ENCODE measurements around the gene TNS1. TPM values are rescaled to one million over a fixed set of nuclear protein-coding genes. Genes with fewer than 3 reads are reported as not detected.

TNS1 gene
- total and polyA plus RNA-seq, 2 donors (not counting 1 experiment from before 2014, with no cell fraction given): 0.10 to 0.86 TPM

GRCh38 chr2:217880287-217880889 lies 122.4 kb downstream of the TNS1 start:
- Histone ChIP-seq H3K9ac (ENCODE audit: low read length) (no peak overlapping the region), H4K20me1 (ENCODE audit: control insufficient read depth, insufficient read depth, low read length, poor library complexity, severe bottlenecking) (no peaks in the 10 kb centered on the region), H2AFZ (ENCODE audit: insufficient read depth, low read depth, low read length, poor library complexity, severe bottlenecking) (no peak overlapping the region), H3K27me3 (replicated peaks in 1 of 4; ENCODE audit: control extremely low read depth in 1 of 4, control insufficient read depth in 3 of 4, insufficient read depth in 4 of 4, low read length in 3 of 4) (peaks cover 0 to 2% (median 0%) of the 10 kb centered on the region in 4 experiments), H3K36me3 (replicated peaks in 1 of 2; ENCODE audit: control extremely low read depth in 1 of 2, control insufficient read depth in 1 of 2, extremely low read depth in 1 of 2, insufficient read depth in 2 of 2, low read length in 1 of 2) (no peaks in the 10 kb centered on the region), H3K4me1 (ENCODE audit: control insufficient read depth in 2 of 2, insufficient read depth in 2 of 2, low read length in 2 of 2) (no peaks in the 10 kb centered on the region), H3K4me2 (replicated peaks; ENCODE audit: low read depth, low read length, poor library complexity, severe bottlenecking) (no peak overlapping the region), H3K9me3 (ENCODE audit: control extremely low read depth in 1 of 3, control insufficient read depth in 2 of 3, insufficient read depth in 1 of 3, low read length in 2 of 3) (no peaks in the 10 kb centered on the region), H3K4me3 (ENCODE audit: control extremely low read depth in 1 of 5, extremely low read depth in 1 of 5, insufficient read depth in 1 of 5, low read depth in 2 of 5, low read length in 4 of 5) (no peak overlapping the region), H3K27ac (ENCODE audit: low read length in 2 of 2) (no peak overlapping the region), H3K79me2 (ENCODE audit: control insufficient read depth, insufficient read depth, low read length) (no peaks in the 10 kb centered on the region)
- 86% methylated on average over 3 of the region's 5 CpGs for WGBS (ENCODE audit: insufficient coverage)
- ChIA-PET POLR2A (no interaction called here), CTCF (interaction anchor here (1.1 to 14.7 kb wide), 3 partner anchors 9 to 88 kb away, joined by 3 to 412 read pairs (median 4); no protein-coding TSS in a partner anchor)
- no peaks in the 10 kb centered on the region for H3K9me3 Mint-ChIP-seq (ENCODE audit: insufficient read depth)
- H3K4me1 Mint-ChIP-seq: peaks cover 13% of the 10 kb centered on the region
- DNase-seq (no peak), ATAC-seq (ENCODE audit: low read depth) (no peak)
- intact Hi-C loops (cut with micrococcal nuclease): no loop called here
- peaks cover 4% of the 10 kb centered on the region for H3K27me3 Mint-ChIP-seq
- H3K4me3 Mint-ChIP-seq: no peak overlapping the region
- H3K27ac Mint-ChIP-seq: no peak overlapping the region
- TF ChIP-seq EZH2 (IDR thresholded peaks at IDR 0.05; ENCODE audit: borderline replicate concordance, insufficient read depth, low read depth, low read length, poor library complexity, severe bottlenecking): no peak
- no peak for TF ChIP-seq CTCF (IDR thresholded peaks at IDR 0.05)

- DNase-seq: no peak
- no peak for ATAC-seq (ENCODE audit: low read depth)
- ChIA-PET CTCF (interaction anchor here (14.7 kb wide), 1 partner anchor 86 kb away, joined by 412 read pairs; no protein-coding TSS in a partner anchor), POLR2A (no interaction called here)
- Histone ChIP-seq H3K4me2 (replicated peaks; ENCODE audit: low read depth, low read length, poor library complexity, severe bottlenecking) (no peak overlapping the region), H3K79me2 (ENCODE audit: control insufficient read depth, insufficient read depth, low read length) (no peaks in the 10 kb centered on the region), H3K9ac (ENCODE audit: low read length) (no peak overlapping the region), H2AFZ (ENCODE audit: insufficient read depth, low read depth, low read length, poor library complexity, severe bottlenecking) (no peak overlapping the region), H3K27ac (ENCODE audit: low read length in 2 of 2) (no peak overlapping the region), H3K27me3 (replicated peaks in 1 of 4; ENCODE audit: control extremely low read depth in 1 of 4, control insufficient read depth in 3 of 4, insufficient read depth in 4 of 4, low read length in 3 of 4) (peaks cover 0 to 2% (median 0%) of the 10 kb centered on the region in 4 experiments), H3K36me3 (replicated peaks in 1 of 2; ENCODE audit: control extremely low read depth in 1 of 2, control insufficient read depth in 1 of 2, extremely low read depth in 1 of 2, insufficient read depth in 2 of 2, low read length in 1 of 2) (no peaks in the 10 kb centered on the region), H3K4me1 (ENCODE audit: control insufficient read depth in 2 of 2, insufficient read depth in 2 of 2, low read length in 2 of 2) (no peaks in the 10 kb centered on the region), H4K20me1 (ENCODE audit: control insufficient read depth, insufficient read depth, low read length, poor library complexity, severe bottlenecking) (no peaks in the 10 kb centered on the region), H3K4me3 (ENCODE audit: control extremely low read depth in 1 of 5, extremely low read depth in 1 of 5, insufficient read depth in 1 of 5, low read depth in 2 of 5, low read length in 4 of 5) (no peak overlapping the region), H3K9me3 (ENCODE audit: control extremely low read depth in 1 of 3, control insufficient read depth in 2 of 3, insufficient read depth in 1 of 3, low read length in 2 of 3) (no peaks in the 10 kb centered on the region)
- no peak overlapping the region for H3K27ac Mint-ChIP-seq
- 94% methylated on average over 10 of the region's 15 CpGs for WGBS (ENCODE audit: insufficient coverage)
- no peak overlapping the region for H3K4me3 Mint-ChIP-seq
- TF ChIP-seq EZH2 (IDR thresholded peaks at IDR 0.05; ENCODE audit: borderline replicate concordance, insufficient read depth, low read depth, low read length, poor library complexity, severe bottlenecking) (no peak), CTCF (IDR thresholded peaks at IDR 0.05) (no peak)
- intact Hi-C loops (cut with micrococcal nuclease): no loop called here
- peaks cover 3% of the 10 kb centered on the region for H3K4me1 Mint-ChIP-seq
- no peaks in the 10 kb centered on the region for H3K9me3 Mint-ChIP-seq (ENCODE audit: insufficient read depth)
- peaks cover 4% of the 10 kb centered on the region for H3K27me3 Mint-ChIP-seq
These were observed 123.7 kb downstream of the TNS1 start for GRCh38 chr2:217878915-217879590.

Data from B cell (primary cell).